ENCODE data around the gene CFAP157. TPM values are rescaled to one million over a fixed set of nuclear protein-coding genes. Genes with fewer than 3 reads are reported as not detected.

CFAP157 gene
- total RNA-seq, 1 experiment from 2014 or later: not detected

DNA sequence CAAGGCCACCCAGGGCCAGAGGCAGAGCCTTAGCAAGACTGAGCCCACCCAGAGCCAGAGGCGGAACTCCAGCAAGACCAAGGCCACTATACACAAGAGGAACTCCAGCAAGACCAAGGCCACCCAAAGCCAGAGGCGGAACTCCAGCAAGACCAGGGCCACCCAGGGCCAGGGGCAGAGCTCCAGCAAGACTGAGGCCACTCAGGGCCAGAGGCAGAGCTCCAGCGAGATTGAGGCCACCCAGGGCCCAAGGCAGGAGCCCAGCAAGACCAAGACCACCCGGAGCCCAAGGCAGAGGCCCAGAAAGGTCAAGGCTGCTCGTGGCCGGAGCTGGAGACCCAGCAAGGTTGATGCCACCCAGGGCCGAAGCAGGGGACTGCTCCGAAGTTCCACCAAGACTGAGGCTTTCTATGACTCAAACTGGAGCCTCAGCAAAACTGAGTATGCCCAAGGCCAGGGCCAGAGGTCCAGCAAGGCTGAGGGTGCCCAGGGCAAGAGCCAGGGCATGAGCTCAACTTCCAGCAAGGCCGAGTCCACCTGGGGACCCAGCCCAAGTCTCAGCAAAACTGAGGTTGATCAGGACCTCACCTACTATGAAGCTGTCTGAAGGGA is 24.1 kb downstream of the CFAP157 start:
- Mint-ChIP-seq H3K9me3 (ENCODE audit: unreplicated experiment) (no peaks in the 10 kb centered on the region), H3K4me1 (ENCODE audit: insufficient read depth, unreplicated experiment) (no peaks in the 10 kb centered on the region), H3K27me3 (ENCODE audit: insufficient read depth, unreplicated experiment) (no peaks in the 10 kb centered on the region), H3K4me3 (ENCODE audit: unreplicated experiment) (no peak overlapping the region), H3K27ac (ENCODE audit: low read depth, unreplicated experiment) (no peak overlapping the region), H3K36me3 (ENCODE audit: insufficient read depth, unreplicated experiment) (peaks cover 6% of the 10 kb centered on the region)
- no peak for DNase-seq (ENCODE audit: unreplicated experiment)
- ChIA-PET POLR2A (no interaction called here), CTCF (interaction anchor here (0.8 to 1.0 kb wide), 2 partner anchors 42 to 141 kb away, joined by 4 read pairs; no protein-coding TSS in a partner anchor)
- intact Hi-C loops (cut with micrococcal nuclease): loop anchor here (5.0 kb wide), 1 partner anchor 229 kb away; no protein-coding TSS in a partner anchor
- BruUV-seq (replicated peaks): no TSS peak
- no peak for TF ChIP-seq CTCF (IDR thresholded peaks at IDR 0.05; ENCODE audit: unreplicated experiment)

GRCh38 chr9:127731938-127732337 is 25.1 kb downstream of the CFAP157 start:
- Mint-ChIP-seq H3K4me1 (ENCODE audit: insufficient read depth, unreplicated experiment) (no peaks in the 10 kb centered on the region), H3K27me3 (ENCODE audit: insufficient read depth, unreplicated experiment) (no peaks in the 10 kb centered on the region), H3K27ac (ENCODE audit: low read depth, unreplicated experiment) (no peak overlapping the region), H3K36me3 (ENCODE audit: insufficient read depth, unreplicated experiment) (peaks cover 6% of the 10 kb centered on the region), H3K4me3 (ENCODE audit: unreplicated experiment) (no peak overlapping the region), H3K9me3 (ENCODE audit: unreplicated experiment) (no peaks in the 10 kb centered on the region)
- no TSS peak for BruUV-seq (replicated peaks)
- intact Hi-C loops (cut with micrococcal nuclease): loop anchor here (5.0 kb wide), 1 partner anchor 230 kb away; no protein-coding TSS in a partner anchor
- ChIA-PET CTCF (interaction anchor here (0.8 kb wide), 1 partner anchor 142 kb away, joined by 4 read pairs; no protein-coding TSS in a partner anchor), POLR2A (no interaction called here)
- no peak for DNase-seq (ENCODE audit: unreplicated experiment)
- TF ChIP-seq CTCF (IDR thresholded peaks at IDR 0.05; ENCODE audit: unreplicated experiment): no peak

DNA sequence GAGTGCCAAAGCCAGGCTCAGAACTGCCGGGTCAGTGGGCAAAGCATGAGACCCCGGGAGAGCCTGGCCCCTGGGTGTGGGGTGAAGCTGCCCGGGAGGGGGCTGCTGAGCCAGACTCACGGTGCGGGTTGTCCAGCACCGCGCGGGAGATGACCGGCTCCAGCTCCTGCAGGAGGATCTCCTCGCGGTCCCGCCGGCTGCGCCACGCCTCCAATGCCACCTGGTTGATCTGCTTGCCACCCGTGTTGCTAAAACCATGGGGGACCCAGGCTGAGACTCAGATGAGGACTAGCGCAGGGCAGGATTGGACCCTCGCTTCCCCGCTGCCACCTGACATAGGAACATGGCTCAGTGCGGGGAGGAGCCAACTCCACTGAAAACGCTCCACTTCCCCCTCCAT is 25.7 kb downstream of the CFAP157 start:
- intact Hi-C loops (cut with micrococcal nuclease): loop anchor here (5.0 kb wide), 1 partner anchor 230 kb away; no protein-coding TSS in a partner anchor
- no TSS peak for BruUV-seq (replicated peaks)

More for the DNA sequence above, 25.7 kb downstream of the CFAP157 start:
- ChIA-PET CTCF (interaction anchor here (0.7 to 4.2 kb wide), 2 partner anchors 9 to 142 kb away, joined by 3 to 53 read pairs; no protein-coding TSS in a partner anchor), POLR2A (interaction anchor here (0.8 kb wide), 1 partner anchor 142 kb away, joined by 3 read pairs; no protein-coding TSS in a partner anchor)
- DNase-seq (ENCODE audit: unreplicated experiment): no peak
- Mint-ChIP-seq H3K27ac (ENCODE audit: low read depth, unreplicated experiment) (no peak overlapping the region), H3K9me3 (ENCODE audit: unreplicated experiment) (no peaks in the 10 kb centered on the region), H3K4me1 (ENCODE audit: insufficient read depth, unreplicated experiment) (no peaks in the 10 kb centered on the region), H3K4me3 (ENCODE audit: unreplicated experiment) (no peak overlapping the region), H3K36me3 (ENCODE audit: insufficient read depth, unreplicated experiment) (peaks cover 6% of the 10 kb centered on the region), H3K27me3 (ENCODE audit: insufficient read depth, unreplicated experiment) (no peaks in the 10 kb centered on the region)
- TF ChIP-seq CTCF (IDR thresholded peaks at IDR 0.05; ENCODE audit: unreplicated experiment): no peak
